Measurements from ENCODE around the gene USP34.
"Not testable (repeated sequence)": the region's sequence is repeated elsewhere in the genome, so short reads cannot be mapped to it uniquely, and the experiment has no call there.

The USP34 gene

DNA sequence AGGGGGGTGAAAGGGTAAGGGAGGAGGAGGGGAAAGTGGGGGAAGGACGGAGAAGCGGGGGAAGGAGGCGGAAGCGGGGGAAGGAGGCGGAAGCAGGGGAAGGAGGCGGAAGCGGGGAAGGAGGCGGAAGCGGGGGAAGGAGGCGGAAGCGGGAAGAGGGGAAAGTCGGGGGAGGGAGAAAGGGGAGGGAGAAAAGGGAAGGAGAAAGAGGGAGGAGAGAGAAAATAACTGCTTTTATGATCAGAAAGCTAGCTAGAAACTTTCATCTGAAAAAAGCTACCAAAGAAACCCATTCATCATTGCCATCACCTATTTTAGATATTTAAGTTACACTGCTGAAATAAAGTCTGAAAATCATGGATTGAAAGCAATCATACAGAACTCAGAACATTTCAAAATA is 72.5 kb downstream of the USP34 start:
- no peaks in the 10 kb centered on the region for H3K36me3 ChIP-seq (ENCODE audit: insufficient read depth, low read length)
- 0 out of 2 replicates have a peak, but pooled peaks cover 6% of the 10 kb centered on the region for H3K4me1 ChIP-seq (ENCODE audit: insufficient read depth, low read length)
- H3K9me3 ChIP-seq (ENCODE audit: control insufficient read depth, insufficient read depth, low read length): no peaks in the 10 kb centered on the region
- no peak overlapping the region; the same call in 1 of the 2 replicates for H3K9ac ChIP-seq (ENCODE audit: low read depth, low read length)

DNA sequence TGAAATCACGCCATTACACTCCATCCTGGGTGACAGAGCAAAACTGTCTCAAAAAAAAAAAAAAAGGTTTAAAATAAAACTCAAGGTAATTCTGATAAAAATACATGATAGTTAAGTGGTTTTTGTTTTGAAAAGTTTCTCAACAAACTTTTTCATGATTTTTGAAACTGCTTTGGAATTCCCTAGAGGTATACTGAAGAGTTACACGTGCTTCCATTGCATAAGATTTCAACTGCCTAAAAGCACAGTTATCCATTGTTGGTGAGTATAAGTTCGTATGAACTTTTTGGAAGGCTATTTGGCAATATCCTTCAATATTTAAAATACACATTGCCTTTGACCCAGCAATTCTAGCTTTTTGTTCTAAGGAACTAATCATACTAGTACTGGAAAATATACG is 74.9 kb downstream of the USP34 start:
- no peaks in the 10 kb centered on the region for H3K9me3 ChIP-seq (ENCODE audit: control insufficient read depth, insufficient read depth, low read length)
- 0 out of 2 replicates have a peak, but pooled peaks cover 6% of the 10 kb centered on the region for H3K4me1 ChIP-seq (ENCODE audit: insufficient read depth, low read length)
- no peaks in the 10 kb centered on the region for H3K36me3 ChIP-seq (ENCODE audit: insufficient read depth, low read length)
- H3K9ac ChIP-seq (ENCODE audit: low read depth, low read length): no peak overlapping the region

DNA sequence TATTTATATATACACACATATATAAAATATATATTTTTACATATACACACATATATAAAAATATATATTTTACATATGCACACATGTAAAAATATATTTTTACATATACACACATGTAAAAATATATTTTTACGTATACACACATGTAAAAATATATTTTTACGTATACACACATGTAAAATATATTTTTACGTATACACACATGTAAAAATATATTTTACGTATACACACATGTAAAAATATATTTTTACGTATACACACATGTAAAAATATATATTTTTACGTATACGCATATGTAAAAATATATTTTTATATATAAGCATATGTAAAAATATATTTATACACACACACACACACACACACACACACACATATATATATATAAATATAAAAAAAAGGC is 83.3 kb downstream of the USP34 start:
- not testable (repeated sequence) for H3K36me3 ChIP-seq (ENCODE audit: insufficient read depth, low read length); H3K9ac ChIP-seq (ENCODE audit: low read depth, low read length); H3K9me3 ChIP-seq (ENCODE audit: control insufficient read depth, insufficient read depth, low read length); H3K4me1 ChIP-seq (ENCODE audit: insufficient read depth, low read length)

DNA sequence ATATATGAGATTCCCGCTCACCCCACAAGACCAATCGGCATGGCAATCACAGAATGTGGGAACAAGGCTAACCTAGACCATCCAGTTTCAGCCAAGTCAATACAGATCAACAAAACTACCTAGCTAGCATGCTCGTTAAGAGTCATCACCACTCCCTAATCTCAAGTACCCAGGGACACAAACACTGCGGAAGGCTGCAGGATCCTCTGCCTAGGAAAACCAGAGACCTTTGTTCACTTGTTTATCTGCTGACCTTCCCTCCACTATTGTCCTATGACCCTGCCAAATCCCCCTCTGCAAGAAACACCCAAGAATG is 90.0 kb downstream of the USP34 start:
- not testable (repeated sequence) for H3K9me3 ChIP-seq (ENCODE audit: control insufficient read depth, insufficient read depth, low read length); H3K36me3 ChIP-seq (ENCODE audit: insufficient read depth, low read length); H3K9ac ChIP-seq (ENCODE audit: low read depth, low read length); H3K4me1 ChIP-seq (ENCODE audit: insufficient read depth, low read length)

DNA sequence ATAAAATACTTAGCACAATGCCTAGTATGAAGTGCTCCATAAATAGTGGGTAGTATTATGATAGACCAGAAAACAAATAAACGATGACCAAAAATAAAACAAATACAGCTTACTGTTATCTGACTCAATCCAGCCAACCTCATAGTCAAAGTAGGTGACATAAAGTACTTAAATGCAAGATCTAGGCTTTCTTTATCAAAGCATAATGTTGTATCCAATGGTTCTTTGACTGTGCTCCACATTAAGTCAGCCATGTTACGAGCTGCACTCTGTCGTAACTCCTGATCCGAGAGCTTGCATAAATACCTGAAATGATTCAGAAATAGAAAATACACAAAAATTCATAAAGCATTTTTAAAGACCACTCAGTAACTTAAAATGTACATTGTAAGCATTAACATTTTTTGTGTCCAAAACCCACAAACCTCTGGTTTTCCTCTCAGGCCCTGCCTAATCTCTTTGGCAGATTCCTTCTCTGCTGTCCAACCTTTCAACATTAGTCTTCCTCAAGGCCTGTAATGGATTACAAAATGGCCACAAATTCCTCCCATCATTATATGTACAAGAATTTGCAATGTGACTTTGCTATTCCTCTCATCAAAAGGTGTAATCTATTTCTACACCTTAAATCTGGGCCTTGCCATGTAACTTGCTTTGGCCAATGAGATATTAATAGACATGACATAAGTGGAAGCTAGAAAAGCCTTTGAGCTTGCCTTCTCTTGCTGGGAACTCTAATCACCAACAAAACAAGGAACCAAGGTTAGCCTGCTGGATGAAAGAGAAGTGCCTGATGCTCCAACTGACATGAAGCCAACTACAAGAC is 90.6 kb downstream of the USP34 start:
- no peaks in the 10 kb centered on the region for H3K36me3 ChIP-seq (ENCODE audit: insufficient read depth, low read length)

DNA sequence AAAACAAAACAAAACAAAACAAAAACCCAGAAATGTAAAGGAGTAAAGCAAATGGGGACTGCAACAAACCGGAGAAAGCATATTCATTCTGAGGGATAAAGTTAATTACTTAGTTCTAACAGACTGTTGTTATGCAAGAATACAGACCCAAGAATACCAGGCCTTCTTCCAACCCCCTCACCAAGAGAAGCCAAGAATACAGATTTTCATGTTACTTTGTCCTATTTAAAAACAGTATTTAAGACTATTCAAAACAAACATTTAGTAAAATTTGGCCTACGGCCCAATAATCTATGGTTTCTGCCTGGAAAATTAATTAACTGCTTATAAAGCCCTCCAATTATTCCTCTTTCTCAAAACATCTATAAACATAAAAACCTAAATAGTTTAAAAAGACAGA is 91.4 kb downstream of the USP34 start:
- H3K9ac ChIP-seq (ENCODE audit: low read depth, low read length): no peak overlapping the region
- no peaks in the 10 kb centered on the region for H3K4me1 ChIP-seq (ENCODE audit: insufficient read depth, low read length)
- 0 out of 2 replicates have a peak, but pooled peaks cover under 1% of the 10 kb centered on the region for H3K36me3 ChIP-seq (ENCODE audit: insufficient read depth, low read length)
- H3K9me3 ChIP-seq (ENCODE audit: control insufficient read depth, insufficient read depth, low read length): no peaks in the 10 kb centered on the region

More for the DNA sequence above, 90.6 kb downstream of the USP34 start:
- Histone ChIP-seq H3K9me3 (ENCODE audit: control insufficient read depth, insufficient read depth, low read length) (no peaks in the 10 kb centered on the region), H3K4me1 (ENCODE audit: insufficient read depth, low read length) (no peaks in the 10 kb centered on the region), H3K9ac (ENCODE audit: low read depth, low read length) (no peak overlapping the region)

DNA sequence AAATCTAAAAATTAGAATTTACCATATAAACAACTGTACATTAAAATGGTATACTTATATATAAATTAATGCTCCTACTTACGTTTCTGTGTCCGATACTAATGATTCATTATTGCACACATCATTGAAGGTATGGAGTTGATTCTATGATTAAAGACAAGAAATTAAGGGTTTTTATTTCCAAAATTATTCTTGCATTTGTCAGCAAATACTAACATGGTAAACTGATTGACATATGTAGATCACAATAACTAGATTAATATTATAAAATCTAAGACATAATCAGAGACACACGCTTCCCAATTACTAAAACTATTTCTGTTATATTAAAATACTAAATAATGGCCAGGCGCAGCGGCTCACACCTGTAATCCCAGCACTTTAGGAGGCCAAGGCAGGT is 92.6 kb downstream of the USP34 start:
- Histone ChIP-seq H3K4me1 (ENCODE audit: insufficient read depth, low read length) (no peaks in the 10 kb centered on the region), H3K9ac (ENCODE audit: low read depth, low read length) (no peak overlapping the region), H3K9me3 (ENCODE audit: control insufficient read depth, insufficient read depth, low read length) (no peaks in the 10 kb centered on the region), H3K36me3 (ENCODE audit: insufficient read depth, low read length) (peaks cover 5% of the 10 kb centered on the region; the same call in 1 of the 2 replicates)

DNA sequence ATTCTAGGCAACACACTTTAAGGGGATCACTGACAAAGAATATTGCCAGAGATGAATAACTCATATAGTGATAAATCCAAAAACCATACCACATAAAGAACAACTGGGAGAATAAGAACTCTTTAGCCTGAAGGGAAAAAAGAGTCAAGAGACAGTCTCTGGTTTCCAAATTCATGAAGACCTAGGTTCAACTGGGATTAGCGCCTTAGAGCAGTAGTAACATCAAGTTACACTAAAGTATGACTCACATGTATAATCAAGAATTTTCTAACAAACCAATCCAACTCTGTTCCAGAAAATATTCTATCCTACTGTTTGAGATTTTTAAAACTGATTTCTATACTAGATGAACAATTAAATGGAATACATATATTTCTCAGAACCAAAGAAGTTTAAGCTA is 93.8 kb downstream of the USP34 start:
- peaks cover 5% of the 10 kb centered on the region; the same call in 1 of the 2 replicates for H3K36me3 ChIP-seq (ENCODE audit: insufficient read depth, low read length)
- H3K4me1 ChIP-seq (ENCODE audit: insufficient read depth, low read length): no peaks in the 10 kb centered on the region

DNA sequence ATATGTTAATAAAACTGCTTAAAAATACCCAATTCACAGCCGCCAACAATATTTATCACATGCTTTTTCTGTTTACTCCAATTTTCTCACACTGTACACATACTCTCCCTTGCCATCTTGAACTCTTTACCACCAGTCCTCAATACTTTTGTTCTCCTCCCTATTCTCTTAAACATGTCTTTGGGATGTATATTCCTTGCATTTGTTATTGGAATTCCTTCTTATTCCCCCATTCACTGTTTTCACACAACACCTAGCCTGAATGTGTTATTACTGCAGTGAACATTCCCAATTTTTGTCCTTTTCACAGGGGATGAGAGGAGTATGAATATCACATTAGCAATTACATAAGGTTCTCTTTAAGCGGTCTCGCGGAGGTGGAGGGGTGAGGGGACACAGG is 94.7 kb downstream of the USP34 start:
- Histone ChIP-seq H3K36me3 (ENCODE audit: insufficient read depth, low read length) (peaks cover 5% of the 10 kb centered on the region; the same call in 1 of the 2 replicates), H3K9me3 (ENCODE audit: control insufficient read depth, insufficient read depth, low read length) (no peaks in the 10 kb centered on the region), H3K4me1 (ENCODE audit: insufficient read depth, low read length) (no peaks in the 10 kb centered on the region), H3K9ac (ENCODE audit: low read depth, low read length) (no peak overlapping the region)

More for the DNA sequence above, 93.8 kb downstream of the USP34 start:
- Histone ChIP-seq H3K9me3 (ENCODE audit: control insufficient read depth, insufficient read depth, low read length) (no peaks in the 10 kb centered on the region), H3K9ac (ENCODE audit: low read depth, low read length) (no peak overlapping the region)

DNA sequence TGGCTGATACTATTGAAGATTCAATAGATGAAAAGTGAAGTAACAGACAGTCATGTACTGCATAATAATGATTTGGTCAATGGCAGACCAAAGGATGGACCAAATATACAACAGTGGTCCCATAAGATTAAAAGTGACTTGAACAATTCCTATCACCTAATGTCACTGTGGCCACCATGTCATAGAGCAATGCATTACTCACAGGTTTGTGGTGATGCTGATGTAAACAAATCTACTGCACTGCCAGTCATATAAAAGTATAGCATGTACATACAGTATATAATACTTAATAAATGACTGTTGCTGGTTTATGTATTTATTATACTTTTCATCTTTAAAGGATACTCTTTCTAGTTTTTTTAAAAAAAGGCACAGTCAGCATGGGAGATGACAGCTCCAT is 99.9 kb downstream of the USP34 start:
- no peak overlapping the region for H3K9ac ChIP-seq (ENCODE audit: low read depth, low read length)
- no peaks in the 10 kb centered on the region for H3K4me1 ChIP-seq (ENCODE audit: insufficient read depth, low read length)
- H3K9me3 ChIP-seq (ENCODE audit: control insufficient read depth, insufficient read depth, low read length): no peaks in the 10 kb centered on the region
- peaks cover 8% of the 10 kb centered on the region; the same call in 1 of the 2 replicates for H3K36me3 ChIP-seq (ENCODE audit: insufficient read depth, low read length)

DNA sequence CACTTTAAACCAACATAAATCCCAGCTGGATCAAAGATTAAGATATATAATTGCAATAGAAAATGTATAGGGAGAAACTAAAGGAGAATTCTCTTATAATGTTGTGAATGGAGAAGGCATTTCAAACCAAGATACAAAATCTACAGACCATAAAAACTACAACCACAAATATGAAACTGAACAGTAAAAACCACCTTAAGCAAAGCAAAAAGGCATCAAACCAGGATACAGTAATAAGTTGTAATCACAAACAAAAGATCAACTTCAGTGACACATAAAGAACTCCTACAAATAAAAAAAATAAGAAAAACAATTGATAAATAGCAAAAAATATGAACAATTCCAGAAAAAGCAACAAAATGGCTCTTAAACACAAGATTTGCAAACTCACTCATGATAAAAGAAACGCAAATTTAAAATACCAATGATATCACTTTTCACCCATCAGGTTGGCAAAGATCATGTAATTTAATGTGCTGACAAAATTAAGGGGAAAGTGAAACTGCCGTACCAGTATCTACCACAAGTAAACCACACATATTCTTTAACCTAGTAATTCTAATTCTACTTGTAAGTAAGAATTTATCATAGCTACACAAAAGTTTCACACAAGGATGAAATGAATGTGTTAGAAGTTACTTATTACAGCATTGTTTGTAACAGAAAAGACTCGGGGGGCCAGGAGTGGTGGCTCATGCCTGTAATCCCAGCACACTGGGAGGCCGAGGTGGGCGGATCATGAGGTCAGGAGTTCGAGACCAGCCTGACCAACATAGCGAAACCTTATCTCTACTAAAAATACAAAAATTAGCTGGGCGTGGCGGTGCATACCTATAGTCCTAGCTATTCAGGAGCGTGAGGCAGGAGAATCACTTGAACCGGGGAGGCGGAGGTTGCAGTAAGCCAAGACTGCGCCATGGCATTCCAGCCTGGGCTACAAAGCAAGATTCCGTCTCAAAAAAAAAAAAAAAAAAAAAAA is 101.9 kb downstream of the USP34 start:
- H3K9me3 ChIP-seq (ENCODE audit: control insufficient read depth, insufficient read depth, low read length): no peaks in the 10 kb centered on the region
- no peak overlapping the region for H3K9ac ChIP-seq (ENCODE audit: low read depth, low read length)
- 0 out of 2 replicates have a peak, but pooled peaks cover 3% of the 10 kb centered on the region for H3K36me3 ChIP-seq (ENCODE audit: insufficient read depth, low read length)
- H3K4me1 ChIP-seq (ENCODE audit: insufficient read depth, low read length): no peaks in the 10 kb centered on the region

DNA sequence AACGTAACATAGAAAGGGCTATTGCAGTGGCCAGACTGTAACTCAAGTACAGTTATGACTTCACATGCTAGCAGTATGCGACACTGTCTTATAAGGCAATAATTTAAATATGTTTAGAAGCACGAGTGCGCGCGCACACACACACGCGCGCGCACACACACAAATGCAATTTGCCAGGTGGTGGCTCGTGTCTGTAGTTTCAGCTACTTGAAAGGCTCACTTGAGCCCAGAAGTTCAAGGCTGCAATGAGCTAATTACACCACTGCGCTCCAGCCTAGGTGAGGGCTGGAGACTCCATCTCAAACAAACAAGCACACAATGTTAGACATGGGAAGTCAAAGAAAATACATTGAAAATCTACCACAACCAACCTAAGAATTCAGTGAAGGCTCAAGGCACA is 103.7 kb downstream of the USP34 start:
- Histone ChIP-seq H3K4me1 (ENCODE audit: insufficient read depth, low read length) (no peaks in the 10 kb centered on the region), H3K9me3 (ENCODE audit: control insufficient read depth, insufficient read depth, low read length) (no peaks in the 10 kb centered on the region), H3K36me3 (ENCODE audit: insufficient read depth, low read length) (0 out of 2 replicates have a peak, but pooled peaks cover 5% of the 10 kb centered on the region), H3K9ac (ENCODE audit: low read depth, low read length) (no peak overlapping the region)

DNA sequence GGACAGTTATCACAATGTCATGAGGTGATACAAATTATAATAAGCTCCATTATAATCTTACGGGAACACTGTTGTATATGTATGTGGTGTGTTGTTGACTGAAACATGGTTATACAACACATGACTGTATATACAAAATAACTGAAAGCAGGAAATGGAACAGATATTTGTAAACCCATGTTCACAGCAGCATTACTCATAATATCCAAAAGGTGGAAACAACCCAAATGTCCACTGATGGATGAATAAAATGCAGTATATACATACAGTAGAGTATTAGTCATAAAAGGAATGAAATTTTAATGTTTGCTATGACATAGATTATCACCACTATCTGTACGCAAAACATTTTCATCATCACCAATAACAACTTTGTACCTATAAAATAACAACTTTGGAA is 107.3 kb downstream of the USP34 start:
- no peaks in the 10 kb centered on the region for H3K9me3 ChIP-seq (ENCODE audit: control insufficient read depth, insufficient read depth, low read length)
- H3K9ac ChIP-seq (ENCODE audit: low read depth, low read length): no peak overlapping the region
- H3K36me3 ChIP-seq (ENCODE audit: insufficient read depth, low read length): 0 out of 2 replicates have a peak, but pooled peaks cover 2% of the 10 kb centered on the region
- no peaks in the 10 kb centered on the region for H3K4me1 ChIP-seq (ENCODE audit: insufficient read depth, low read length)

DNA sequence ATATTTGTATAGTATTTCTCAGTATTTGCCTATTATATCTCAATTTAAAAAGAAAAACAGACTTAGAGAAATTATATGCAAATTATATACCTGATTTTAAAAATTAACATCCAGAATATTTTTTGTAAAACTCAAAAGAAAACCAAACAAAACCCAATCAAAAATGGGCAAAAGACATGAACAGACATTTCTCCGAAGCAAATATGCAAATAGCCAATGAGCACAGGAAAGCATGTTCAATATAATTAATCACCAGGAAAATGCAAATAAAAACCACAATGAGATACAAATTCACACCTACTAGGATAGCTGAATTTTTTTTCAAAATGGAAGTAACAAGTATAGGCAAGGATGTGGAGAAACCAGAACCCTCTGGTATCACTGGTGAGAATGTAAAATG is 108.0 kb downstream of the USP34 start:
- no peak overlapping the region for H3K9ac ChIP-seq (ENCODE audit: low read depth, low read length)
- 0 out of 2 replicates have a peak, but pooled peaks cover 2% of the 10 kb centered on the region for H3K36me3 ChIP-seq (ENCODE audit: insufficient read depth, low read length)
- no peaks in the 10 kb centered on the region for H3K4me1 ChIP-seq (ENCODE audit: insufficient read depth, low read length)
- H3K9me3 ChIP-seq (ENCODE audit: control insufficient read depth, insufficient read depth, low read length): no peaks in the 10 kb centered on the region

Data from ES-I3 (cell line).